ENCODE results near the gene BMP3.

The BMP3 gene

GRCh38 chr4:81031796-81032551 lies 1.5 kb downstream of the BMP3 start:
- no peak for TF ChIP-seq CTCF (IDR thresholded peaks at IDR 0.05; ENCODE audit: low read length, missing control alignments)
- no peak for DNase-seq (ENCODE audit: low read depth)
- H3K4me3 ChIP-seq (replicated peaks; ENCODE audit: low read depth, low read length), result no peak overlapping the region

- H3K4me3 ChIP-seq (replicated peaks; ENCODE audit: low read depth, low read length), result no peak overlapping the region
- no peak for DNase-seq (ENCODE audit: low read depth)
- no peak for TF ChIP-seq CTCF (IDR thresholded peaks at IDR 0.05; ENCODE audit: low read length, missing control alignments)
Measured at GRCh38 chr4:81032771-81033684, 2.5 kb downstream of the BMP3 start.

GRCh38 chr4:81038636-81039350 lies 8.3 kb downstream of the BMP3 start:
- TF ChIP-seq CTCF (IDR thresholded peaks at IDR 0.05; ENCODE audit: low read length, missing control alignments), result no peak
- no peak for DNase-seq (ENCODE audit: low read depth)
- no peak overlapping the region for H3K4me3 ChIP-seq (replicated peaks; ENCODE audit: low read depth, low read length)

- DNase-seq (ENCODE audit: low read depth), result no peak
- no peak for TF ChIP-seq CTCF (IDR thresholded peaks at IDR 0.05; ENCODE audit: low read length, missing control alignments)
- no peak overlapping the region for H3K4me3 ChIP-seq (replicated peaks; ENCODE audit: low read depth, low read length)
Measured at GRCh38 chr4:81039351-81039972, 9.0 kb downstream of the BMP3 start.

- DNase-seq (ENCODE audit: low read depth), result peak; percentile 50
- TF ChIP-seq CTCF (IDR thresholded peaks at IDR 0.05; ENCODE audit: low read length, missing control alignments), result peak; percentile 78
Measured at GRCh38 chr4:81040012-81040659, 9.6 kb downstream of the BMP3 start.

More at GRCh38 chr4:81040012-81040659, 9.6 kb downstream of the BMP3 start:
- no peak overlapping the region for H3K4me3 ChIP-seq (replicated peaks; ENCODE audit: low read depth, low read length)

All from fibroblast of pulmonary artery (primary cell).